ENCODE measurements around the gene NEDD4L. TPM values are rescaled to one million over a fixed set of nuclear protein-coding genes. Genes with fewer than 3 reads are reported as not detected.

NEDD4L gene
- total and polyA plus RNA-seq, 10 of the 15 experiments (the other 5 are each of a cell fraction or from before 2014, with no cell fraction given): 7.4 to 24.0 (median 17.7) TPM

- FAIRE-seq: no peak
- Histone ChIP-seq H3K9me3 (replicated peaks; ENCODE audit: control insufficient read depth, insufficient read depth, low read length) (no peaks in the 10 kb centered on the region), H3K27ac (ENCODE audit: control insufficient read depth, insufficient read depth) (no peak overlapping the region), H3K4me2 (ENCODE audit: control insufficient read depth, insufficient read depth) (no peak overlapping the region), H3K79me2 (ENCODE audit: control insufficient read depth, insufficient read depth, low read length) (no peaks in the 10 kb centered on the region), H2AFZ (ENCODE audit: control insufficient read depth, low read depth, low read length) (no peak overlapping the region), H3K36me3 (ENCODE audit: control insufficient read depth in 2 of 2, insufficient read depth in 2 of 2, low read length in 1 of 2) (no peaks in the 10 kb centered on the region; a peak in 1 of 4 replicates), H3K4me1 (ENCODE audit: control insufficient read depth, insufficient read depth, low read length) (no peaks in the 10 kb centered on the region), H3K27me3 (replicated peaks in 1 of 2; ENCODE audit: control insufficient read depth in 2 of 2, insufficient read depth in 2 of 2, low read length in 1 of 2) (no peaks in the 10 kb centered on the region), H3K9ac (ENCODE audit: control insufficient read depth, insufficient read depth, low read length) (no peak overlapping the region), H4K20me1 (ENCODE audit: control insufficient read depth, insufficient read depth) (no peaks in the 10 kb centered on the region), H3K4me3 (no peak overlapping the region)
- no peak for TF ChIP-seq SRF (IDR thresholded peaks at IDR 0.05; ENCODE audit: low read depth in 2 of 2, low read length in 2 of 2)
- TF ChIP-seq BMI1 (IDR thresholded peaks at IDR 0.05; ENCODE audit: borderline replicate concordance): no peak
- TF ChIP-seq ATF2 (IDR thresholded peaks at IDR 0.05; ENCODE audit: low read length): no peak
- no peak for TF ChIP-seq ESRRA (IDR thresholded peaks at IDR 0.05; ENCODE audit: low read length)
- TF ChIP-seq NR2C1 (IDR thresholded peaks at IDR 0.05): no peak
- no peak for TF ChIP-seq CREB1 (IDR thresholded peaks at IDR 0.05; ENCODE audit: low read depth)
- no peak for TF ChIP-seq CBX5 (IDR thresholded peaks at IDR 0.05; ENCODE audit: low read depth)
- no peak for TF ChIP-seq LARP7 (IDR thresholded peaks at IDR 0.05)
- no peak for TF ChIP-seq YY1 (IDR thresholded peaks at IDR 0.05; ENCODE audit: low read depth, low read length)
- TF ChIP-seq RAD21 (IDR thresholded peaks at IDR 0.05; ENCODE audit: insufficient read depth, low read depth, low read length): no peak
- no peak for TF ChIP-seq RFX5 (IDR thresholded peaks at IDR 0.05; ENCODE audit: low read depth, low read length)
- TF ChIP-seq KAT2A (conservative IDR thresholded peaks at IDR 0.05; ENCODE audit: control insufficient read depth, low read depth, low read length): no peak
- TF ChIP-seq TCF12 (IDR thresholded peaks at IDR 0.05; ENCODE audit: low read depth, low read length): no peak
- no peak for TF ChIP-seq IRF4 (IDR thresholded peaks at IDR 0.05; ENCODE audit: low read depth, low read length)
- no peak for TF ChIP-seq RUNX3 (IDR thresholded peaks at IDR 0.05; ENCODE audit: low read length)
- TF ChIP-seq SMAD5 (IDR thresholded peaks at IDR 0.05; ENCODE audit: low read depth): no peak
- no peak for TF ChIP-seq NFIC (IDR thresholded peaks at IDR 0.05; ENCODE audit: low read depth, low read length)
- TF ChIP-seq TARDBP (IDR thresholded peaks at IDR 0.05; ENCODE audit: borderline replicate concordance): no peak
- TF ChIP-seq ZNF687 (IDR thresholded peaks at IDR 0.05): no peak
- no peak for TF ChIP-seq NR2F1 (conservative IDR thresholded peaks at IDR 0.05)
- RAD21 ChIA-PET (ENCODE audit: unreplicated experiment): no interaction called here
- POLR2A ChIA-PET: no interaction called here
- CTCF ChIA-PET: interaction anchor here (1.8 kb wide), 1 partner anchor 11 kb away, joined by 5 read pairs; no protein-coding TSS in a partner anchor
- DNase-seq (ENCODE audit: low read depth, low spot score): no peak
- WGBS (ENCODE audit: insufficient coverage, insufficient replicate concordance, low lambda C conversion rate, missing lambda C conversion rate): 55% methylated on average over 4 of the region's 4 CpGs
- no peak for ATAC-seq
- BruUV-seq (replicated peaks): no TSS peak
- intact Hi-C loops (cut with micrococcal nuclease; ENCODE audit: unreplicated experiment) (no loop called here), in situ Hi-C loops (cut with MboI) (no loop called here)
- SMC1A ChIA-PET (ENCODE audit: uncharacterized antibody, unreplicated experiment): interaction anchor here (0.5 to 0.7 kb wide), 2 partner anchors 141 to 192 kb away, joined by 3 read pairs; no protein-coding TSS in a partner anchor
These were observed 293.3 kb downstream of the NEDD4L start for GRCh38 chr18:58337285-58337684.
